Measurements from ENCODE around the gene MRPL20.

Gene MRPL20

DNA sequence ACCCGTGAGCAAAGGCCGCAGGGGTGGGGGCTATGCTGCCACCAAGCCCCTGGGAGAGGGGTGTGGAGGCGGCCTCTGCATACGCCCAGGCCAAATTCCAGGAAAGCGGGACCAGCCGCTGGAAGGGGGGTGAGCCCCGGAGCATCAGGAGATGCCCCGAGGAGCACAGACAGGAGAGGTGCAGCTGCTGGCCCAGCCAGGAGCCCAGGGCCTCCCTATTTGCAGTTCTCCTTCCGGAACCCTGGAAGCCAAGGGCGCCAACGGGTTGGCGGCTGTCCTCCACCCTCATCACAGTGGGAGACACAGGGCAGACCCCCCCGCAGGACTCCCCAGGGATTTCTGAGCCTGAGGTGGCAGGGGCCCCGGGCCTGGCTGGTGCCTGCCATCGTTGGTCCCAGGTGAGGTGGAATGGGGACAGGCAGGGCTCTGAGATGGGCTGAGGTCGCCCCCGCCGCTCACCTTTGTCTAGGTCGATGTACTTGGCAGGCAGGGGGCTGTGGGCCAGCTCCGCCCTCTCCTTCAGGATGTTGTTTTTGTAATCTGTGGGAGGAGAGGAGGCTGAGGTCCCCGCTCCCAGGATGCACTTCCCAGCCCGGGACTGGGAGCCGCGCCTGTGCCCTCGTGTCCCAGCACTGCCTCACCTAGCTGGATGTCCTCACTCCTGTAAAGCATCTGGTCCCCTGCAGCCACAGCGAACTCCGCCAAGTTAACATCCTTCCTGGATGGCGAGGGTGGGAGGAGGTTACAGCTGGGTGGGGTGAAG is 53.5 kb downstream of the MRPL20 start:
- TF ChIP-seq GLIS3 (CRISPR knock-in tag; IDR thresholded peaks at IDR 0.05) (no peak), RARB (CRISPR knock-in tag; IDR thresholded peaks at IDR 0.05) (no peak), ARNTL (CRISPR knock-in tag; IDR thresholded peaks at IDR 0.05; ENCODE audit: borderline replicate concordance, low read depth) (no peak), ISL1 (CRISPR knock-in tag; IDR thresholded peaks at IDR 0.05) (no peak), ZNF70 (CRISPR knock-in tag; IDR thresholded peaks at IDR 0.05) (no peak), PPARA (CRISPR knock-in tag; IDR thresholded peaks at IDR 0.05; ENCODE audit: borderline replicate concordance) (no peak), TCF4 (CRISPR knock-in tag; IDR thresholded peaks at IDR 0.05; ENCODE audit: borderline replicate concordance) (no peak), ZC3H10 (CRISPR knock-in tag; IDR thresholded peaks at IDR 0.05) (no peak), CREB5 (CRISPR knock-in tag; IDR thresholded peaks at IDR 0.05; ENCODE audit: low read depth) (no peak), SNAI2 (CRISPR knock-in tag; IDR thresholded peaks at IDR 0.05) (no peak)
- TF ChIP-seq, protein P1, sequence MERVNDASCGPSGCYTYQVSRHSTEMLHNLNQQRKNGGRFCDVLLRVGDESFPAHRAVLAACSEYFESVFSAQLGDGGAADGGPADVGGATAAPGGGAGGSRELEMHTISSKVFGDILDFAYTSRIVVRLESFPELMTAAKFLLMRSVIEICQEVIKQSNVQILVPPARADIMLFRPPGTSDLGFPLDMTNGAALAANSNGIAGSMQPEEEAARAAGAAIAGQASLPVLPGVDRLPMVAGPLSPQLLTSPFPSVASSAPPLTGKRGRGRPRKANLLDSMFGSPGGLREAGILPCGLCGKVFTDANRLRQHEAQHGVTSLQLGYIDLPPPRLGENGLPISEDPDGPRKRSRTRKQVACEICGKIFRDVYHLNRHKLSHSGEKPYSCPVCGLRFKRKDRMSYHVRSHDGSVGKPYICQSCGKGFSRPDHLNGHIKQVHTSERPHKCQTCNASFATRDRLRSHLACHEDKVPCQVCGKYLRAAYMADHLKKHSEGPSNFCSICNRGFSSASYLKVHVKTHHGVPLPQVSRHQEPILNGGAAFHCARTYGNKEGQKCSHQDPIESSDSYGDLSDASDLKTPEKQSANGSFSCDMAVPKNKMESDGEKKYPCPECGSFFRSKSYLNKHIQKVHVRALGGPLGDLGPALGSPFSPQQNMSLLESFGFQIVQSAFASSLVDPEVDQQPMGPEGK (CRISPR knock-in tag; IDR thresholded peaks at IDR 0.05; ENCODE audit: borderline replicate concordance) = no peak
- TF ChIP-seq, protein P2, sequence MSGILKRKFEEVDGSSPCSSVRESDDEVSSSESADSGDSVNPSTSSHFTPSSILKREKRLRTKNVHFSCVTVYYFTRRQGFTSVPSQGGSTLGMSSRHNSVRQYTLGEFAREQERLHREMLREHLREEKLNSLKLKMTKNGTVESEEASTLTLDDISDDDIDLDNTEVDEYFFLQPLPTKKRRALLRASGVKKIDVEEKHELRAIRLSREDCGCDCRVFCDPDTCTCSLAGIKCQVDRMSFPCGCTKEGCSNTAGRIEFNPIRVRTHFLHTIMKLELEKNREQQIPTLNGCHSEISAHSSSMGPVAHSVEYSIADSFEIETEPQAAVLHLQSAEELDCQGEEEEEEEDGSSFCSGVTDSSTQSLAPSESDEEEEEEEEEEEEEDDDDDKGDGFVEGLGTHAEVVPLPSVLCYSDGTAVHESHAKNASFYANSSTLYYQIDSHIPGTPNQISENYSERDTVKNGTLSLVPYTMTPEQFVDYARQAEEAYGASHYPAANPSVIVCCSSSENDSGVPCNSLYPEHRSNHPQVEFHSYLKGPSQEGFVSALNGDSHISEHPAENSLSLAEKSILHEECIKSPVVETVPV (CRISPR knock-in tag; IDR thresholded peaks at IDR 0.05) = no peak
- TF ChIP-seq, protein P3, sequence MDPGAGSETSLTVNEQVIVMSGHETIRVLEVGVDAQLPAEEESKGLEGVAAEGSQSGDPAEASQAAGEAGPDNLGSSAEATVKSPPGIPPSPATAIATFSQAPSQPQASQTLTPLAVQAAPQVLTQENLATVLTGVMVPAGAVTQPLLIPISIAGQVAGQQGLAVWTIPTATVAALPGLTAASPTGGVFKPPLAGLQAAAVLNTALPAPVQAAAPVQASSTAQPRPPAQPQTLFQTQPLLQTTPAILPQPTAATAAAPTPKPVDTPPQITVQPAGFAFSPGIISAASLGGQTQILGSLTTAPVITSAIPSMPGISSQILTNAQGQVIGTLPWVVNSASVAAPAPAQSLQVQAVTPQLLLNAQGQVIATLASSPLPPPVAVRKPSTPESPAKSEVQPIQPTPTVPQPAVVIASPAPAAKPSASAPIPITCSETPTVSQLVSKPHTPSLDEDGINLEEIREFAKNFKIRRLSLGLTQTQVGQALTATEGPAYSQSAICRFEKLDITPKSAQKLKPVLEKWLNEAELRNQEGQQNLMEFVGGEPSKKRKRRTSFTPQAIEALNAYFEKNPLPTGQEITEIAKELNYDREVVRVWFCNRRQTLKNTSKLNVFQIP (CRISPR knock-in tag; IDR thresholded peaks at IDR 0.05; ENCODE audit: borderline replicate concordance, low read depth) = no peak
- no peak for ATAC-seq

GRCh38 chr1:1352786-1353388 is 54.2 kb downstream of the MRPL20 start:
- TF ChIP-seq TOX (CRISPR knock-in tag; IDR thresholded peaks at IDR 0.05; ENCODE audit: borderline replicate concordance) = no peak
- no peak for ATAC-seq

Data from SK-N-SH treated with all-trans-retinoic acid at 6 μM for 48 hours (cell line).